ENCODE results near the gene SEC61B.
"Not testable (repeated sequence)": the region's sequence is repeated elsewhere in the genome, so short reads cannot be mapped to it uniquely, and the experiment has no call there.

SEC61B gene

DNA sequence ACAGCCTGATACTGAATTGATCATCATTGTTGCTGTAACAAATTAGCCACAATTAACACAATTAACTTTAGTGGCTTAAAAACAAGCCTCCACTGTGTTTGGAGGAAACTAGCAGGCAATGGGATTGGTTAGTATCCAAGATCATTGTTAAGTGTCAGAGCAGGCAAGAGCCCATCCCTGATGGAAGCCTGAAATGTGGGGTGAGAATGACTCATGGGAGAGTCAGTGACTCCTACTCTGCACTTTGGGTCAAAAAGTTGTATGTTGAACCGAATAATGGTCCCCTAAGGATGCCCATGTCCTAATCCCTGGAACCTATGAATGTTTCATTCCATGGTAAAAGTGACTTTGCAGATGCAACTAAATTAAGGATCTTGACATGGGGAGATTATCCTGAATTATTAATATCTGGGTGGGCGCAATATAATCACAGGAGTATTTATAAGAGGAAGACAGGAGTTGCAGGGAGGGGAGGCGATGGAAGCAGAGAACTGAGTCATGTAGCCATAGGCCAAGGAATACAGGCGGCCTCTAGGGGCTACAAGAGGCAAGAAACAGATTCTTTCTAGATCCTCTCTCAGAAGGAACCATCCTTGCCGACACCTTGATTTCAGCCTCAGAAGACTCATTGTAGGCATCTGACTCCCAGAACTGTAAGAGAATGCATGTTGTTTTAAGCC, 29.2 kb upstream of the SEC61B start:
- DNase-seq: no peak

DNA sequence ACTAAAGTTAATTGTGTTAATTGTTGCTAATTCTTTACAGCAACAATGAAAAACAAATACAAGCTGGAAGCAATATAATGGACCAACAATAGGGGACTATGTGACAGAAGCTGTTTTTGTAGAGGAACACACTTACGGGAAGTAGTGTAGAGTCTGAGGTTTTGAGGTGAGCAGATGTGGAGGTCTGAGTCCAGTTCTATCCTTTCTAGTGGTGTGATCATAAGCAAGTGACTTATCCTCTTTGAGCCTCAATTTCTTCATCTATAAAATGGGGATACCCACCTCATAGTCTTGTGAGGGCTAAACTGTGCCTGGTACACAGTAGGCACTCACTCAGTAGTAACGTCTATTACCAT, 28.6 kb upstream of the SEC61B start:
- DNase-seq: no peak

DNA sequence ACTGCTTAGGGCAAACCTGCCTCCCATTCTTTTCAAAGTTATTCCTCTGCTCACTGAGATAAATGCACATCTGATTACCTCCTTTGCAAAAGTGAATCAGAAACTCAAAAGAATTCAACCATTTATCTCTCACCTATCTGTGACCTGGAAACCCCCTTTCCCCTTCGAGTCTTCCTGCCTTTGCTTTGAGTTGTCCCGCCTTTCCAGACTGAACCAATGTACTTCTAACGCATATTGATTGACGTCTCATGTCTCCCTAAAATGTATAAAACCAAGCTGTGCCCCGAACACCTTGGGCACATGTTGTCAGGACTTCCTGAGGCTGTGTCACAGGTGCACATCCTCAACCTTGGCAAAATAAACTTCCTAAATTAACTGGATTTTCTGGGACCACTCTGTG, 25.6 kb upstream of the SEC61B start:
- not testable (repeated sequence) for DNase-seq

DNA sequence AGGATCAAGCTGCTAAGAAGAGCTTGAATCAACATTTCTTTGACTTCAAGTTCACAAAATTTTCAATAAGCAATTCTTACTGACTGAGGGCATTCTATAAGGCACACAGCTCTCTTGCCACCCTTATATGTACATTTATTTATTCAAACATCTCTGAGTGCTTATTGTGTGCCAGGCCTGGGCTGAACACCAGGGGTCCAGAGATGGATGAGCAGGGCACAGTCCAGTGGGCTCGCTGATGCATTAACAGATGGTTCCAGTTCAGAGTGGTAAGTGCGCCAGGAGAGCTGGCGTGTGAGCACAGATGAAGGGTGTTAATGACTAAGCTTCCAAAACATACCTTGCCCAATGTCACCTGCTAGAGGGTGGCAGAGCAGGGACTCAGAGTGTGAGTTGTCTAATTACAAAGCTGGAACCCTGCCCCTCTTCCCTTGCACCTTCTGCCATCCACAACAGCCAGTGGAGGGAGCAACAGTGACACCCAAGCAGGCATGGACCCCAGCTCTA, 24.9 kb upstream of the SEC61B start:
- DNase-seq: no peak

DNA sequence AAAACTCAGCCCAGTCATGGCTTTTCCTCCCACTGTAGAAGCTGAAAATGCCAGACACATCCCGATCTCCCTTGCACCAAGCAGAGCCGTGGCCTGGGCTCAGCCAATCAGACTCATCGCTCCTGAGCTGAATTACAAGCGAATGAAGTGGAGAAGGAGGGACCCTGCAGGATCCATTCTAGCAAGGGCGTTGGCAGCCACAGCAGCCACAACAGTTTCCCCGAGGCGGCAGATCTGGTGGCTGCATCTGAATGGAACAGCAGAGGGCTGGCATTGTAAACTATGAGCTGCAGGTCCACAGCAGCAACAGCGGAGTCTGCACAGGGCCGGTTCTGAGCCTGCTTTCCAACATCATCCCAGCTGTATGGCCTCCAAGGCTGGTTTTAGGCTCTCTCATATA, 24.1 kb upstream of the SEC61B start:
- DNase-seq: no peak

DNA sequence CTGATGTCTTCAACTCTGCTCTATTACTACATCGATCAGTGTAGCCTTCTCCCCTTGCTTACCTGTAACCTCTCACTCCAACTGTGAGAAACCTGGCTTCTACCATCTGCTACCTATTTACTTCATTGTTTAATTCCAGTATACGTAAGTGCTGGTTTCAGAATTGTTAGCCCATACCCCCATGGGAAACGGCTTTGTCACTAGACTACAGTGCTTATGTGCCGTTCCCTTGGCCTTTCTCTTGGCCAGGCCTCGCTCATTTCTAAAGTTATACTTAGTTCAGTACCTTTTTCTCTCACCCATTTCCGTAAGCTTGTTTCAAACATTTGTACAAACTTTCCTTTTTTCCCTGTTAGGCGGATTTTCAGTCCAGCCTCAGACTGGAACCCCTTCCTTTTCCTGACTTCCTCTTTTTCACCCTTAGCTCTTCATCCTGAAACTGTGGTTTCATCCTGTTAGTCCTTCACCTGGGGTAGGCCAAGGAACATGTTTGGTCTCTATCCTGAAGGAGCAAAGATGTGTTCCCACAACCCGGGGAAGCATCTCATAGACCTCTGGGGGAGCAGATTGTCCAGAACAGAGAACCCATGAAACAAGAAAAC, 22.0 kb upstream of the SEC61B start:
- DNase-seq: no peak

DNA sequence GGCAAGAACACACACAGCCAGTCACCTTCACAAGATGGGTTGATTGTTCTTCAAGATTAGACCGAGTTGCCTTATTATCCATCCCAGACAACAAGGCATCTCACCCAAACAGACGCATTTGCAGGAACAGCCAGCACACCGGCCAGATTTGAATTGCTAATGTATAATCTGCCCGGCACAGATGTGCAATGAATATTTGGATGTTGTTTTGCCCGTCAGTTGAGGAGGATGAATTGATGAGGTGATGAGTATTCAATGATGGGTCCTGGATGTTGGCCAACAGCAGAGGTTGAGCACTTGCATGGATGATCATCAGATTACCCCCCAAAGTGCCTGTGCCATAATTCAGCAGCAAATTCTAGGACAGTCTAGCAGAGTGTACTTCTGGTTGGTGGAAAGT, 20.5 kb upstream of the SEC61B start:
- DNase-seq: no peak

DNA sequence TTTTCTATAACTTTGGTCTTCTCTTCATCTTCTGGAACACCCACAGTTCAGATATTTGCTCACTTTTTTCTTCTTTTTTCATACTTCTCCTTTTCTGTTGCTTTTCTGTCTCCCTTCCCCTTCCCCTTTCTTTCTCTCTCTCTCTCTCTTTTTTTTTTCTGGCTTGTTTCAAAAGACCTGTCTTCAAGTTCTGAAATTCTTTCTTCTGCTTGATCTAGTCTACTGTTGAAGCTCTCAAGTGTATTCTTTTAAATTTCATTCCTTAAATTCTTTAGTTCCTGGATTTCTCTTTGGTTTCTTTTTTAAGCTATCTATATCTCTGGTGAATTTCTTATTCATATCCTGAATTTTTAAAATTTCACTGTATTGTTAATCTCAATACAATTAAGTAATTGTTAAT, 11.5 kb upstream of the SEC61B start:
- no peak for DNase-seq

DNA sequence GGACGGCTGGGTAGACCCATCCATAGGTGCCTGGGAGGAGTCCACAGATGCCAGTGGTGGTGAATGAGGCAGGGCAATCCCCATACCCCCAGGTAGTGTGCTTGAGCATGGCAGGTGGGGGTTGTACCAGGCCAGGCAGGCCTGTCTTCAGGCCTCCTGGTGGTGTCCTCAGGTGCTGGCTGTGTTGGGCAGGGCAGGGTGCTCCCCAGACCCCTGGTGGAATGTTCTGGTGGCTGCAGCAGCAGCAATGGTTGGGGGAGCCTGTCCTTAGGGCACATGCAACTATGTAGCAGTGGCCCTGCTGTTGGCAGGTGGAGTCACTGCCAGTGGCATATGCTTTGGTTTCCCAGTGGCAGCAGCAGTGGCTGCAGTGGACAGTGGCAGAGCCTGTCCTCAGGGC, 10.3 kb upstream of the SEC61B start:
- DNase-seq: no peak

DNA sequence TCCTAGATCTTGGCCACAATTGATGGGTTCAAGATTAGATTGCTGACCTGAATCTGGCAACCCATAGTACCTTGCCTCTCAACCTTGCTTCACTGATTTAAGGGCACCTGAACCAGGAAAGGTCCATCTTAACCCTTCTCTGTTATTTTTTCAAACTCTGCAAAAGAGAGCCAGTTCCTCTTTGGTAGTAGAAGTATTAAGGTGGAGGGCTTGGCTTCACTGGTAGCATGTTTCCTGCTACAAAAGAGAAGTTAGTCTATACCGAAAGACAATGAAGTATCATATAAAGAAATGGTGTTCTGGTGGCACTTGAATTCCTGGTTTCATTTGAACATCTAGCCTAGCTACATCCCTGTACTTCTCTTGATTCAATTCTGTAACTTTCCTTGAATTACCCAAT, 8.9 kb upstream of the SEC61B start:
- no peak for DNase-seq

DNA sequence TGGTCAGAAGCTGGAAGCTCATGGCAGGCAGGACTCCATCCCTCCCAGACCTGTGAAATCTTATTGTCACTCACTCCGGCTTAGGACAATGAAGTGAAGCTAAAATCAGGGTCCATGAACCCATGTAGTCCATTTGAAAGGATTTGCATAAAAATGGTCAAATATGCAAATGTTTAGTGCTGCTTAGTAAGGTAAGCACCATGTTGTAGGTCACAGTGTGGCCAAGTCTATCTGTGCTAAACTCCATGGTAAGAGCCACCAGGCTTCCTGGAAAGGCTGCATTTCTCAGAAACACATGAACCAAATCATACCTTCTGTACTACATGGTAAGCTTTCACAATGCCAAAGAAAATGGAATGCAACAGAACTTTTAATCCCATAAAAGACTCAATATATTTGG, 6.0 kb upstream of the SEC61B start:
- DNase-seq: no peak

DNA sequence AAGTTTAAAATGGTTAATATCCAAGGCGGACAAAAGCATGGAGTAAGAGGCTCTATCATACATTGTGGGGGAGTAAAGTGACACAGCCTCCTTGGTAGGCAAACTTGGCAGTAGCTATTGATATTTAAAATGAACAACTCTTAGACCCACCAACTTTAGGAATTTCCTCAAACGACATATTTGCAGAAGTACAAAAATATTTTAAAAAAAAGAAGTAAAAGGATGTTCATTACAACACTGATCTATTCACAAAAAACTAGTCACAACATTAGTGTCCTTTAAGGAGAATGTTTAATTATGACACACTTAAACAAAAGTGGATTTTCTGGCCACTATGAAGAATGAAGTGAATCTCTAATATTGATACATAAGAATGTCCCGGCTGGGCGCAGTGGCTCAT, 2.1 kb upstream of the SEC61B start:
- DNase-seq: no peak

DNA sequence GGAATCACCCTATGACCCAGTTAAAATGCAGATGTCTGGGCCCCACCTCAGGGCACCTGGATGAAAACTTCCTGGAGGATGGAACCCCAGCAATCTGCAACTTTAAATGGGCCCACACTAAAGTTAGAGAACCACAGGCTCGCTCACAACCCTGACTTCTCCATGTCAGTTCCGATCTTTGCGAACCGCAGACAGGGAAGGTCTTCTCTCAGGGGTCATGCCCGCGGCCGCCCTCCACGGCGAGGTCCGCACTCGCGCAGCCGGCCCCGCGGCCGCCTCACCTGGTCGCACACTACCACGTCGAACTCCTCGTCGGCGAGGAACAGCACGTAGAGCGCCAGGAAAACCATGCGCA, 839 bp upstream of the SEC61B start:
- no peak for DNase-seq

DNA sequence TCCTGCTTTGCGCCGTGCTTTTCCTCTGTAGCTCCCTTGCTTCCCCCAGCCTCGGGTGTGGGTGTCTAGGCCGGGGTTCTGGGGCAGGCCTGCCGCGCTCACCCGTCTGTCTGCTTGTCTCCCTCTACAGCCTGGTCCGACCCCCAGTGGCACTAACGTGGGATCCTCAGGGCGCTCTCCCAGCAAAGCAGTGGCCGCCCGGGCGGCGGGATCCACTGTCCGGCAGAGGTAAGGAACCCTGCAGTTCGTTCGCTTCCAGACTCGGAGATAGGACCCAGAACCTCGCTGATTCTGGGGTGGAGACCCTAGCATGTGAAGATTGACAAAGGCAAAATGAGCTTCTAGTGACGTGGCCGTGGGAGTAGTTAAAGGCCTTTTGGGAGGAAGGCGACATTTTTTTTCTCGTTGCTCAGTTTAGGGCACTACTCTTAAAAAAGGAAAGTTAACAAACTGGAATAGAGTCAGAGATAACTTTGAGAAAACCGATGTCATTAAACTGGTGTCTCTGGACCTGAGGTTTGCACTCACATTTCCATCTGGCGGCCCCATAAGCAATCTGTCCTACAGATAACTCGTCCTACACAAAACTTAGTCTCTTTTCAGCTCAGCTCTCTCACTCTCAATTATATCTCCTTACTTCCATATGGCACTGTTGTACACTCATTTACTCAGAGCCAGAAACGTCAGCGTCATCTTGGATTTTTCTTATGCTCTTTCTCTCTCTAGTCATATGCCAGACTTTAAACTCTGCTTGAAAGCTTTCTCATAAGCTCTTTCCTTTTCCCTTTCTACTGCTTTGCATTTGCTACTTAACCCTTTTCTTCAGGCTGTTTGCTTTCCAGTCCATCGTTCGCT, 561 bp downstream of the SEC61B start:
- DNase-seq: no peak

DNA sequence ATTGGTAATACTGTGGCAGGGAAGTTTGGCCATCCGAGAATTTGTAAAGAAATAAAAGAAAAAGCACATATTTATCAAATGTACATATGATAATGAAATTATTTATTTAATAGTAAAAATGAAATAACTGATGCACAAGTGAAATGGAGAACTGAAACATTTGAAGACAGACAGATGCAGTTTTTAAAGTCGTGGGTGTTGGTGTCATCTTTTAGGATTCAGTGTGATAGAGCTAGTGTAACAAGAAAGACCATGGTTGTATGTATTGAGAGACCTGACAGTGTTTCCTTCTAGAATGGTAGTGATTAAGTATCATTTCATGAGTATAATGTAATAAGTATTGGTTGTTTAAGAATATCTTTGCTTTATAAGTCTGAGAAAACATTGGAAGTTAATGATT, 2.4 kb downstream of the SEC61B start:
- no peak for DNase-seq

DNA sequence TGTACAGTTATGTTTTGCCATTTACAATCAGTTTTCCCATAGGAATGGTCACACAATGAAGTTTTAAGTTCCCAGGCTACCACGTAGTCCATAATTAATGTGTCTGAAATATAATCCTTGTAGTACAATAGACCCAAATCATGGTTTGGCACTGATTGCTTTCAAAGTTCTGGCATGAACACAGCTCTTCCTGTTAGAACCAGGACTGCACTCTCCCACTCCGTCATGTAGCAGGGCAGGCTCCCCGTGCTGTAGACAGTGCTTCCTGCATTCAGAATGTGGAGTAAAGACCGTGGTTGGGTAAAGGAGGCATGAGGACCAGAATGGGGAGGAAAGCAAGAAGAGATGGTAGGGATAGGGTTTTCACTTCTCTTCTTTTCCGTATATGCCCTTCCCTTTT, 4.0 kb downstream of the SEC61B start:
- DNase-seq: no peak

DNA sequence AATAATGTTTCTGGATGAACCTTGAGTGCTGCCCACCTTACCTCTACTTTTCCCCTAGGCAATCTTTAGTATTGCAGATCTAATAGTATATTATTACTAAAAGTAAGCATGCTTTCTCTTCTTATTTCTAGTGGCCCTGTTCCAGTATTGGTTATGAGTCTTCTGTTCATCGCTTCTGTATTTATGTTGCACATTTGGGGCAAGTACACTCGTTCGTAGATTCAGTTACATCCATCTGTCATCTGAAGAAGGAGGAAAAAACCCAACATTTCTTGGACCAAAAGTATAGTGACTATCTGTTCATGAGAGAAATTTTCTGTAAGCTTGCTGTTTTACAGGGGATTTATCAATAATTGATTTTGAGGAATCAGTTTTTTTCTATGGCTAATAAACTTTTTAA, 8.1 kb downstream of the SEC61B start:
- no peak for DNase-seq

DNA sequence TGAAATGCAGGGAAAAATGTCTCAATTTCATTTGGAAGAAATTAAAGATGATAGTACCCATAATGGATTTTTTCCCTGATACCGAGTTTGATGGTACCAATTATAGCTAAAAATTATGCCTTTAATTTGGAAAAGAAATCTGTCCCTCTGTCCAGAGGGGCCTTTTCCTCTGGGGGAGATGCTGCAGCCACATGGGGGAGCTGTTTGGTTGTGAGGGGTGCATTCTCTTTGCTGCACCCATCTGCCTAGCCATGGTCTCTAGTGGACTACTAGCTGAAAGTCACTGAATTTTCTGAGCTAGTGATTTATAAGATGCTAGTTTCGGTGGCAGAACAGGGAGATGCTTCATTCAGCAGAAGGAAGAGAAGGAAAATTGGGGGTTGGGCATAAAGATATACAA, 9.6 kb downstream of the SEC61B start:
- DNase-seq: peak; percentile 50 to 52

DNA sequence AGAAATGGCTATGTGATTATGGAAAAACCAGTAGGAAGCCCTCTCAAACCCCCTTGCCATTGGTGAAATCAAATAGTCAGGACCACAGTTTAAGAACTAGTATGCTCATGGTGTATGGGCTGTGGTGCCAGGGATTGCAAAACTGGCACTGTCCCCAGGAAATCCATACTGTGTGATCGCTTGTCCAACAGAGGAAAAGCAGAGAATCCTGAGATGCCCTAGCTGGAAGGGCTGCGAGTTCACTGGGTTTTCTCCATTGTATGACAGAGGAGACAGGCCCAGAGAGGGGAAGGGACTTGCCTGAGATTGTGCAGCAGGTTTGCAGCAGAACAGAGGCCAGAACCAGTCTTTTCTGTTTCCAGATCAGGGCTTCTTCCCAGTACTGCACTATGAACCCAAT, 12.5 kb downstream of the SEC61B start:
- DNase-seq: no peak

DNA sequence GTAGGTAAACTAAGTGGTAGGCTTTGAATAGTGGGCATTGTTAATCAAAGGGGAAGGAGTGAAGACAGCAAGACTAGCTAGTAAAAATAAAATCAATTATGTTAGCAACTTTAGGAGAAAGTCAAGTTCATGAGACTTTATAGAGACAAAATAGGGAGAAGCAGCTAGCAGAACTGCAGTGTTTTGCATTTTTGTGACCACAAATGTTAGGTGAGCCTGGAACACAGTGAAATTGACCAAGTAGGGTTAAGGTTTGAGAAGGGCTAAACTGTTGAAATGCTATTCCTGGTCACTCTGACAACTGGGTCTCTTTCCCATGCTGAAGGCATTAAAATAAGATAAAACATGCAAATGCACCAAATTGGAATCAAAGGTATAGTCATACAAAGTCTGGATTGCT, 13.0 kb downstream of the SEC61B start:
- DNase-seq: no peak

DNA sequence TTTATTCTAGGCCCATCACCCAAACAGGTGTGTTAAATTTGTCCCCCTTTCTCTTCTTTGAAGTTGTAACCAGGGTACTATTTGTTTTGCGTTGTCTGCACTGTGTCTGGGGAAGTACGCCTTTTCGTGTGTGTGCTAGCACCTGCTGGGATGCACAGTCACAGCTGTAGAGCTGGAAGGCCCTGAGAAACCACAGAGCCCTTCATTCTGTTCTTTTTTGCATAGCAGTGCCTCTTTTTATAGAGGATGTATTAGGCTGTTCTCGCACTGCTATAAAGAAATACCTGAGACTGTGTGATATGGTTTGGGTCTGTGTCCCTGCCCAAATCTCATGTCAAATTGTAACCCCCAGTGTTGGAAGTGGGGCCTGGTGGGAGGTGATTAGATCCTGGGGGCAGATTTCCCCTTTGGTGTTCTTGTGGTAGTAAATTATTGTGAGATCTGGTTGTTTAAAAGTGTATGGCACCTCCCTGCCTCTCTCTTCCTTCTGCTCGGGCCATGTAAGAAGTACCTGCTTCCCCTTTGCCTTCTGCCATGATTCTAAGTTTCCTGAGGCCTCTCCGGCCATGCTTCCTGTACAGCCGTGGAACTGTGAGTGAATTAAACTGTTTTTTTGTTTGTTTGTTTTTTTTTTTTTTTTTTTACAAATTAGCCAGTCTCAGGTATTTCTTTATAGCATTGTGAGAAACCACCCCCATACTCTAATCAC, 14.0 kb downstream of the SEC61B start:
- DNase-seq: no peak

DNA sequence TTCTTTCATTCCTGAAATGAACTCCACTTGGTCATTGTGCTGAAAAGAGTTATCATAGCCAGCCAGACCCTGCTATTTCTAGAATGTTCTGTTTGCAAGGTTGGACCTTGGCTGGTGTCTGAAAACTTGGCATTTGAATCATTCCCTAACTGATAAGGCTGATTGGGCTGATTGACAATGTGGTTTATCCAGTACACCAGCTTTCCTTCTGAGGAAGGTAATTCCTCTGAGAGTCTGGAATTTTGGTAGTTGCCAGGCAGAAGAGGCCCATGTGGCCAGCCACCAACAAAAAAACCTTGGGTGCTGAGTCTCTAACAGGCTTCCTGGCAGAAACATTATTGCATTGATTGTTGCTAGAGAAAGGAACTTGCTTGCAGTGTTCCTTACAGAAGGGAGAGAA, 15.3 kb downstream of the SEC61B start:
- DNase-seq: no peak

DNA sequence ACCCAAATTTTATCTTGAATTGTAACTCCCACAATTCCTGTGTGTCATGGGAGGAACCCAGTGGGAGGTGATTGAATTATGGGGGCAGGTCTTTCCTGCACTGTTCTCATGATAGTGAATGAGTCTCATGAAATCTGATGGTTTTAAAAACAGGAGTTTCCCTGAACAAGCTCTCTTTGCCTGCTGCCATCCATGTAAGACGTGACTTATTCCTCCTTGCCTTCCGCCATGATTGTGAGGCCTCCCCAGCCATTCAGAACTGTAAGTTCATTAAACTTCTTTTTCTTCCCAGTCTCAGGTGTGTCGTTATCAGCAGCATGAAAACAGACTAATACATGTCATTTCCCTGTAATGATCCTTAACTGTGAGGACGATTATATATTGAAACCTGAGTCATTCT, 15.8 kb downstream of the SEC61B start:
- not testable (repeated sequence) for DNase-seq

DNA sequence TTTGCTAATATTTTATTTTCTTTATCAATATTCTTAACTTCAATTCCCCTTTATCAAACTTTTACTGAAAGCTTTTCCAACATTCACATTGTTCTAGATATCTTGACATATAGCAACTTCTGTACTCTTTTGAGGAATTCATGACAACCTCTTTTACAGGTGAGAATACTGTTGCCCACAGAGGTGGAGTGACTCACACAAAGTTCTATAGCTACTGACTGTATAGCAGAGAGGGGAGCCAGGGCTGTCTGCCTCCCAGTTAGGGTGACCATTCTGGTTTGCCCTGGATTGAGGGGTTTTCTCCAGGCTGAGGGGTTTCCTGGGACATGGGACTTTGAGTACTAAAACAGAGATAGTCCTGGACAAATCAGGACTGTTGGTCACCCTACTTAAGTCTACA, 16.2 kb downstream of the SEC61B start:
- DNase-seq: no peak
